ENCODE results near the gene INO80E. TPM values are rescaled to one million over a fixed set of nuclear protein-coding genes. Genes with fewer than 3 reads are reported as not detected.
A peak's percentile ranks its signal among the peaks of the same experiment; 100 is the strongest.

The INO80E gene
- total RNA-seq, 1 experiment from 2014 or later: 94.1 TPM

- no peak overlapping the region for H3K9ac ChIP-seq (ENCODE audit: extremely low read depth, insufficient read length, low read length)
- H2BK20ac ChIP-seq (ENCODE audit: low read depth, low read length, poor library complexity, severe bottlenecking): no peak overlapping the region
Measured at GRCh38 chr16:29961127-29961478, 34.9 kb upstream of the INO80E start.

More at GRCh38 chr16:29961127-29961478, 34.9 kb upstream of the INO80E start:
- H3T11ph ChIP-seq (ENCODE audit: low read length): no peak overlapping the region
- H3K27me3 ChIP-seq (ENCODE audit: insufficient read depth, low read length): no peaks in the 10 kb centered on the region
- no peak overlapping the region for H2BK15ac ChIP-seq (ENCODE audit: low read depth, low read length)
- H2BK120ac ChIP-seq (ENCODE audit: low read depth, low read length, poor library complexity, severe bottlenecking): no peak overlapping the region
- no peak overlapping the region for H4K8ac ChIP-seq (replicated peaks; ENCODE audit: insufficient read length, low read depth, low read length)
- H2BK5ac ChIP-seq (ENCODE audit: insufficient read length, low read length): no peak overlapping the region
- no peak overlapping the region for H2AK5ac ChIP-seq (ENCODE audit: insufficient read length, low read length)
- H3K56ac ChIP-seq (ENCODE audit: insufficient read length, low read depth, low read length): no peak overlapping the region
- DNase-seq: no peak
- no peaks in the 10 kb centered on the region for H3K9me3 Mint-ChIP-seq
- WGBS (ENCODE audit: extremely low coverage, insufficient read length, low lambda C conversion rate): no CpG with 5 or more reads among the region's 10 CpGs
- H4K91ac ChIP-seq (ENCODE audit: insufficient read length, low read depth, low read length): no peak overlapping the region
- H4K5ac ChIP-seq (ENCODE audit: insufficient read length, low read depth, low read length): no peak overlapping the region
- H3K4me3 Mint-ChIP-seq: peak overlapping the region; percentile 78 to 81
- H3K18ac ChIP-seq (ENCODE audit: insufficient read length, low read depth, low read length): no peak overlapping the region
- no peaks in the 10 kb centered on the region for H3K9me3 ChIP-seq (ENCODE audit: control insufficient read depth, low read depth, low read length)
- H3K4me1 ChIP-seq (ENCODE audit: insufficient read depth, low read length): no peaks in the 10 kb centered on the region; the same call in 1 of the 2 replicates
- no peaks in the 10 kb centered on the region for H3K79me1 ChIP-seq (ENCODE audit: insufficient read depth, low read depth, low read length, poor library complexity, severe bottlenecking)
- peak overlapping the region; percentile 47 for H3K4me2 ChIP-seq (ENCODE audit: insufficient read depth, insufficient read length, low read length)
- H3K4me1 Mint-ChIP-seq: peaks cover 13 to 16% of the 10 kb centered on the region in 2 experiments
- peaks cover 4% of the 10 kb centered on the region for H3K27me3 Mint-ChIP-seq (ENCODE audit: low read depth)
- H3K27ac ChIP-seq (ENCODE audit: insufficient read length, low read depth, low read length): no peak overlapping the region
- no peak for TF ChIP-seq CTCF (conservative IDR thresholded peaks at IDR 0.05)
- H3K23me2 ChIP-seq (ENCODE audit: insufficient read length, low read depth, low read length, poor library complexity, severe bottlenecking): peaks cover 9% of the 10 kb centered on the region
- H3K79me2 ChIP-seq (ENCODE audit: insufficient read depth, low read length): no peaks in the 10 kb centered on the region
- no peak overlapping the region for H2BK12ac ChIP-seq (ENCODE audit: insufficient read length, low read depth, low read length)
- H4K20me1 ChIP-seq (ENCODE audit: control insufficient read depth, insufficient read depth, insufficient read length): no peaks in the 10 kb centered on the region
- no peak overlapping the region for H3K23ac ChIP-seq (ENCODE audit: insufficient read length, low read depth, low read length)
- no peak overlapping the region for H3K14ac ChIP-seq (ENCODE audit: insufficient read depth, low read length)
- no peak overlapping the region for H3K4ac ChIP-seq (ENCODE audit: low read depth, low read length)
- H3K27ac Mint-ChIP-seq: no peak overlapping the region; a peak in 1 of 7 replicates
- peaks cover 3 to 15% (median 14%) of the 10 kb centered on the region in 3 experiments for H3K36me3 Mint-ChIP-seq (ENCODE audit: insufficient read depth in 1 of 3, low read depth in 3 of 3)
- no peak overlapping the region for H2AFZ ChIP-seq (ENCODE audit: low read length)
